ENCODE results near the gene NLK. TPM values are rescaled to one million over a fixed set of nuclear protein-coding genes. Genes with fewer than 3 reads are reported as not detected.
A peak's percentile ranks its signal among the peaks of the same experiment; 100 is the strongest.

The NLK gene
- total RNA-seq, 1 experiment from 2014 or later, result 31.8 TPM

- Histone ChIP-seq H3K79me1 (ENCODE audit: insufficient read depth, low read depth, low read length, poor library complexity, severe bottlenecking) (no peaks in the 10 kb centered on the region), H2BK12ac (ENCODE audit: insufficient read length, low read depth, low read length) (no peak overlapping the region), H3T11ph (ENCODE audit: low read length) (no peak overlapping the region), H3K18ac (ENCODE audit: insufficient read length, low read depth, low read length) (no peak overlapping the region), H2BK20ac (ENCODE audit: low read depth, low read length, poor library complexity, severe bottlenecking) (no peak overlapping the region), H3K23ac (ENCODE audit: insufficient read length, low read depth, low read length) (no peak overlapping the region), H3K9ac (ENCODE audit: extremely low read depth, insufficient read length, low read length) (no peak overlapping the region), H2BK5ac (ENCODE audit: insufficient read length, low read length) (no peak overlapping the region), H3K14ac (ENCODE audit: insufficient read depth, low read length) (no peak overlapping the region), H4K8ac (replicated peaks; ENCODE audit: insufficient read length, low read depth, low read length) (no peak overlapping the region), H3K4ac (ENCODE audit: low read depth, low read length) (no peak overlapping the region), H3K4me1 (ENCODE audit: insufficient read depth, low read length) (peaks cover 12% of the 10 kb centered on the region; the same call in 1 of the 2 replicates), H2AFZ (ENCODE audit: low read length) (no peak overlapping the region), H3K56ac (ENCODE audit: insufficient read length, low read depth, low read length) (no peak overlapping the region), H3K23me2 (ENCODE audit: insufficient read length, low read depth, low read length, poor library complexity, severe bottlenecking) (no peaks in the 10 kb centered on the region), H2BK15ac (ENCODE audit: low read depth, low read length) (no peak overlapping the region), H4K91ac (ENCODE audit: insufficient read length, low read depth, low read length) (no peak overlapping the region), H4K5ac (ENCODE audit: insufficient read length, low read depth, low read length) (no peak overlapping the region), H3K27me3 (ENCODE audit: insufficient read depth, low read length) (no peaks in the 10 kb centered on the region), H4K20me1 (ENCODE audit: control insufficient read depth, insufficient read depth, insufficient read length) (no peaks in the 10 kb centered on the region), H3K79me2 (ENCODE audit: insufficient read depth, low read length) (no peaks in the 10 kb centered on the region), H3K27ac (ENCODE audit: insufficient read length, low read depth, low read length) (peak overlapping the region; percentile 89), H2AK5ac (ENCODE audit: insufficient read length, low read length) (no peak overlapping the region), H2BK120ac (ENCODE audit: low read depth, low read length, poor library complexity, severe bottlenecking) (no peak overlapping the region), H3K4me2 (ENCODE audit: insufficient read depth, insufficient read length, low read length) (no peak overlapping the region), H3K9me3 (ENCODE audit: control insufficient read depth, low read depth, low read length) (no peaks in the 10 kb centered on the region)
- Mint-ChIP-seq H3K4me3 (no peak overlapping the region), H3K36me3 (ENCODE audit: insufficient read depth in 1 of 3, low read depth in 3 of 3) (peaks cover 12 to 31% (median 29%) of the 10 kb centered on the region in 3 experiments), H3K9me3 (no peaks in the 10 kb centered on the region), H3K27ac (peak overlapping the region; percentile 7 to 71 (median 49); a peak in 4 of 7 replicates), H3K27me3 (ENCODE audit: low read depth) (no peaks in the 10 kb centered on the region), H3K4me1 (peaks cover 44 to 45% of the 10 kb centered on the region in 2 experiments)
- DNase-seq, result no peak
- TF ChIP-seq, protein P1, sequence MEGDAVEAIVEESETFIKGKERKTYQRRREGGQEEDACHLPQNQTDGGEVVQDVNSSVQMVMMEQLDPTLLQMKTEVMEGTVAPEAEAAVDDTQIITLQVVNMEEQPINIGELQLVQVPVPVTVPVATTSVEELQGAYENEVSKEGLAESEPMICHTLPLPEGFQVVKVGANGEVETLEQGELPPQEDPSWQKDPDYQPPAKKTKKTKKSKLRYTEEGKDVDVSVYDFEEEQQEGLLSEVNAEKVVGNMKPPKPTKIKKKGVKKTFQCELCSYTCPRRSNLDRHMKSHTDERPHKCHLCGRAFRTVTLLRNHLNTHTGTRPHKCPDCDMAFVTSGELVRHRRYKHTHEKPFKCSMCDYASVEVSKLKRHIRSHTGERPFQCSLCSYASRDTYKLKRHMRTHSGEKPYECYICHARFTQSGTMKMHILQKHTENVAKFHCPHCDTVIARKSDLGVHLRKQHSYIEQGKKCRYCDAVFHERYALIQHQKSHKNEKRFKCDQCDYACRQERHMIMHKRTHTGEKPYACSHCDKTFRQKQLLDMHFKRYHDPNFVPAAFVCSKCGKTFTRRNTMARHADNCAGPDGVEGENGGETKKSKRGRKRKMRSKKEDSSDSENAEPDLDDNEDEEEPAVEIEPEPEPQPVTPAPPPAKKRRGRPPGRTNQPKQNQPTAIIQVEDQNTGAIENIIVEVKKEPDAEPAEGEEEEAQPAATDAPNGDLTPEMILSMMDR (conservative IDR thresholded peaks at IDR 0.05), result no peak
Observed at GRCh38 chr17:28170771-28171170, 128.3 kb downstream of the NLK start.

All from H9 (cell line).